Measurements from ENCODE around the gene KRT79. TPM values are rescaled to one million over a fixed set of nuclear protein-coding genes. Genes with fewer than 3 reads are reported as not detected.

The KRT79 gene
- total RNA-seq, 2 donors from 2014 or later = not detected

DNA sequence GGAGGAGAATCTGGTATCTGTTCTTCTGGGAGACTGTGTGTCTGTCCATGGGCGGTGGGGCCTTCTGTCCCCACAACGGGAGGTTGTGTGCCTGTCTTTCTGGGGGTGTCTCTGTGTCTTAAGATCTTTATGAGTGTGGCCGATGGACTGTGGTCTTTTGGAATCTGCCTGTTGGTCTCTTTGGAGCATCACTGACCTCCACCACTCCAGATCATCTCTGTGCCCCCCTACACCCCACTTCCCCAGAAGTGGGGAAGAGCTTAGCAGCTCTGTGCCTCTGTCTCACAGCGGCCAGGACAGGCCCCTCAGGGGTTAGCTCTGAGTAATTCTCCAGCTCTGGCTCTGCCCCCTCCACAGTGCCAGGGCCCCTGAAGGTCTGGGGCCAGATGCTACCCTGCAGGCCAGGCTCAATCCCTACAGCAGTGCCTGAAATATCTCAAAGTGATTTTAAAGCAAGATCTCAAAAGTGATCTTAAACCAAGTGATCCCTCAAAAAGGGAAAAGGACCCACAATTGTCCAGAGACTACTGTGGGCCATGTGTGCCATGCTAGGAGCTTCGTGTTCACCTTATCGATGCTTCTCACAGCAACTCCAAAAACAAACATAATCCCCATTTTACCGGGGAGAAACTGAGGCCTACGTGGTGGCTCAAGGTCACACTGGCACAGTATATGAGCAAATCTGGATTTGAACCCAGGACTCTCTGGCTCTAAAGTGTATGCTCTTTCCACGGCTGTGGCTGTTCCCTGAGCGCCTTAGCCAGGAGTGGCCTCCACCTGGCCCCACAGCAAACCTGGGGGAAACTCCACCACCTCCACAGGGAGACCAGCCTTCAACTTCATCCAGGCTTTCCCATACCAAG lies 40.7 kb upstream of the KRT79 start:
- WGBS, 2 experiments (ENCODE audit: insufficient coverage in 1 of 2, insufficient read length in 1 of 2) = 91 to 100% methylated on average over 4 to 10 of the region's 10 CpGs
- Histone ChIP-seq H3K27ac (ENCODE audit: low read depth, low read length) (no peak overlapping the region), H3K27me3 (ENCODE audit: control insufficient read depth, insufficient read depth, low read length, poor library complexity, severe bottlenecking) (peaks cover 23% of the 10 kb centered on the region), H3K36me3 (ENCODE audit: control insufficient read depth, insufficient read depth, low read length) (no peaks in the 10 kb centered on the region), H3K9ac (ENCODE audit: extremely low read depth, low read length, poor library complexity, severe bottlenecking) (peak overlapping the region; percentile 25), H3K9me3 (ENCODE audit: control insufficient read depth, low read length) (no peaks in the 10 kb centered on the region), H3K4me1 (ENCODE audit: control insufficient read depth, insufficient read depth, low read length) (no peaks in the 10 kb centered on the region), H3K4me3 (ENCODE audit: low read length) (peak overlapping the region; percentile 68)
- H3K27me3 Mint-ChIP-seq (ENCODE audit: insufficient read depth) = peaks cover 37% of the 10 kb centered on the region
- TF ChIP-seq, protein P1, sequence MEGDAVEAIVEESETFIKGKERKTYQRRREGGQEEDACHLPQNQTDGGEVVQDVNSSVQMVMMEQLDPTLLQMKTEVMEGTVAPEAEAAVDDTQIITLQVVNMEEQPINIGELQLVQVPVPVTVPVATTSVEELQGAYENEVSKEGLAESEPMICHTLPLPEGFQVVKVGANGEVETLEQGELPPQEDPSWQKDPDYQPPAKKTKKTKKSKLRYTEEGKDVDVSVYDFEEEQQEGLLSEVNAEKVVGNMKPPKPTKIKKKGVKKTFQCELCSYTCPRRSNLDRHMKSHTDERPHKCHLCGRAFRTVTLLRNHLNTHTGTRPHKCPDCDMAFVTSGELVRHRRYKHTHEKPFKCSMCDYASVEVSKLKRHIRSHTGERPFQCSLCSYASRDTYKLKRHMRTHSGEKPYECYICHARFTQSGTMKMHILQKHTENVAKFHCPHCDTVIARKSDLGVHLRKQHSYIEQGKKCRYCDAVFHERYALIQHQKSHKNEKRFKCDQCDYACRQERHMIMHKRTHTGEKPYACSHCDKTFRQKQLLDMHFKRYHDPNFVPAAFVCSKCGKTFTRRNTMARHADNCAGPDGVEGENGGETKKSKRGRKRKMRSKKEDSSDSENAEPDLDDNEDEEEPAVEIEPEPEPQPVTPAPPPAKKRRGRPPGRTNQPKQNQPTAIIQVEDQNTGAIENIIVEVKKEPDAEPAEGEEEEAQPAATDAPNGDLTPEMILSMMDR (conservative IDR thresholded peaks at IDR 0.05) = no peak
- DNase-seq = no peak
- H3K9me3 Mint-ChIP-seq = no peaks in the 10 kb centered on the region
- H3K27ac Mint-ChIP-seq = peak overlapping the region; percentile 90
- H3K36me3 Mint-ChIP-seq (ENCODE audit: low read depth) = no peaks in the 10 kb centered on the region
- H3K4me3 Mint-ChIP-seq = peak overlapping the region; percentile 57
- peaks cover 13% of the 10 kb centered on the region for H3K4me1 Mint-ChIP-seq

DNA sequence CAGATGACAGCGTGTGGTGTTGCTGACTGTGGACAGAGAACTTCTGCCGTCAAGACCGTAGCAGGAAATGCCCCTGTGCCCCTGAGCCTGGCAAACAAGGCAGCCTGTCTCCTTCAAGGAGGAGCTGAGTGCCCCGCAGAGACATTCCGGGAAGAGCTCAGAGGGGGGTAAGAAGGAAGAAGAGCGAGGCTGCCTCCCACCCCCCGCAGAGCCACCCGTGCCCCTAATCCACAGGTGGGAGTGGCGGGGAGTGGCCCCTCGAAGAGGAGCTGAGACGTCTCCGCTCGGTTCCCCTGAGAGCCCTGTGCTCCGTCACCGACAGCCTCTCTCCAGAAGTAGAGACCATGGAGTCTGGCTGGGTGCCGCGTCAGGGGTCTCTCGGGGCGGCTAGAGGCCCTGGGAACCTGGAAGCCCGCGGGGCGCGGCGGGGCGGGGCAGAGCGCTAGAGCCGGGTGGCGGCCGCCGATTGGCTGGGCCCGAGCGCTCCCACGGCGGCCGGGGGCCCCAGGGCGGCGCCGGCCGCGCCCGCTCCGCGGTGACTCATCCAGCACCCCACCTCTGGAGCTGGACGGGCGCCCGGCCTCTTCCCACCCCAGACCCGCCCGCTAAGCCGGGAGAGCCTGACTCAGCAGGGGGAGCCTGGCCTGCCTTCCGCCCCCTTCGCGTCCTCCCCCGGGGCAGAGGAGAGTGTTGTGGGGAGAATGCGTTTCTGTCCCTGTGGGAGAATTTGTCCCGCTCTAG lies 39.9 kb upstream of the KRT79 start:
- no peaks in the 10 kb centered on the region for H3K9me3 ChIP-seq (ENCODE audit: control insufficient read depth, low read length)
- no peaks in the 10 kb centered on the region for H3K36me3 Mint-ChIP-seq (ENCODE audit: low read depth)
- peak overlapping the region; percentile 68 for H3K4me3 ChIP-seq (ENCODE audit: low read length)
- H3K27ac Mint-ChIP-seq = peak overlapping the region; percentile 90
- whole genome bisulfite sequencing, 2 experiments (ENCODE audit: insufficient coverage in 1 of 2, insufficient read length in 1 of 2) = 14 to 15% methylated on average over 19 to 55 of the region's 55 CpGs
- H3K27me3 Mint-ChIP-seq (ENCODE audit: insufficient read depth) = peaks cover 37% of the 10 kb centered on the region
- peak overlapping the region; percentile 57 for H3K4me3 Mint-ChIP-seq
- no peaks in the 10 kb centered on the region for H3K4me1 ChIP-seq (ENCODE audit: control insufficient read depth, insufficient read depth, low read length)
- DNase-seq = peak; percentile 90
- peaks cover 23% of the 10 kb centered on the region for H3K27me3 ChIP-seq (ENCODE audit: control insufficient read depth, insufficient read depth, low read length, poor library complexity, severe bottlenecking)
- H3K9me3 Mint-ChIP-seq = no peaks in the 10 kb centered on the region
- peak overlapping the region; percentile 38 for H3K9ac ChIP-seq (ENCODE audit: extremely low read depth, low read length, poor library complexity, severe bottlenecking)
- H3K4me1 Mint-ChIP-seq = peaks cover 12% of the 10 kb centered on the region
- H3K36me3 ChIP-seq (ENCODE audit: control insufficient read depth, insufficient read depth, low read length) = no peaks in the 10 kb centered on the region
- TF ChIP-seq, protein P1 (conservative IDR thresholded peaks at IDR 0.05) = no peak
- H3K27ac ChIP-seq (ENCODE audit: low read depth, low read length) = no peak overlapping the region

GRCh38 chr12:52873513-52873831 lies 39.4 kb upstream of the KRT79 start:
- no peak for DNase-seq
- H3K27me3 ChIP-seq (ENCODE audit: control insufficient read depth, insufficient read depth, low read length, poor library complexity, severe bottlenecking) = peaks cover 23% of the 10 kb centered on the region
- H3K9me3 ChIP-seq (ENCODE audit: control insufficient read depth, low read length) = no peaks in the 10 kb centered on the region
- Mint-ChIP-seq H3K4me3 (peak overlapping the region; percentile 57), H3K27me3 (ENCODE audit: insufficient read depth) (peaks cover 40% of the 10 kb centered on the region), H3K9me3 (no peaks in the 10 kb centered on the region), H3K4me1 (peaks cover 12% of the 10 kb centered on the region), H3K36me3 (ENCODE audit: low read depth) (no peaks in the 10 kb centered on the region), H3K27ac (peak overlapping the region; percentile 75)
- TF ChIP-seq, protein P1 (conservative IDR thresholded peaks at IDR 0.05) = no peak
- no peak overlapping the region for H3K27ac ChIP-seq (ENCODE audit: low read depth, low read length)
- no peaks in the 10 kb centered on the region for H3K4me1 ChIP-seq (ENCODE audit: control insufficient read depth, insufficient read depth, low read length)
- WGBS, 2 experiments (ENCODE audit: insufficient coverage in 1 of 2, insufficient read length in 1 of 2) = 90 to 92% methylated on average over 2 to 4 of the region's 4 CpGs
- no peak overlapping the region for H3K9ac ChIP-seq (ENCODE audit: extremely low read depth, low read length, poor library complexity, severe bottlenecking)
- no peaks in the 10 kb centered on the region for H3K36me3 ChIP-seq (ENCODE audit: control insufficient read depth, insufficient read depth, low read length)
- H3K4me3 ChIP-seq (ENCODE audit: low read length) = peak overlapping the region; percentile 47

All from endodermal cell (in vitro differentiated cells).